Ascending aorta (tissue), 2 donors: ENCODE results near the gene PARL. TPM values are rescaled to one million over a fixed set of nuclear protein-coding genes. Genes with fewer than 3 reads are reported as not detected.

ENCODE experiments used
- DNase-seq, 2 donors: peaks; one replicate each; pipeline ENCODE4 v3.0.0-alpha.2; 2019; ENCODE audit warnings: low spot score in 2 of 2
- H3K27ac ChIP-seq, 2 donors: fragments of 200-600 bp; sonication (generic); one replicate each; pipeline ENCODE4 v1.5.1; 2016 to 2017; ENCODE audit warnings: mild to moderate bottlenecking in 1 of 2
- H3K27me3 ChIP-seq: fragments of 200-600 bp; sonication (generic); one replicate; pipeline ENCODE4 v1.5.1; 2017
- H3K36me3 ChIP-seq, 2 donors: fragments of 200-600 bp; sonication (generic); one replicate each; pipeline ENCODE4 v1.5.1; 2016
- H3K4me1 ChIP-seq, 2 donors: fragments of 200-600 bp; sonication (generic); one replicate each; pipeline ENCODE4 v1.5.1; 2016 to 2017; ENCODE audit warnings: mild to moderate bottlenecking in 1 of 2
- H3K4me3 ChIP-seq, 2 donors: fragments of 200-600 bp; sonication (generic); one replicate each; pipeline ENCODE4 v1.5.1; 2016 to 2017; ENCODE audit warnings: mild to moderate bottlenecking in 1 of 2
- H3K9me3 ChIP-seq, 2 donors: fragments of 200-600 bp; sonication (generic); one replicate each; pipeline ENCODE4 v1.5.1; 2016
- intact Hi-C: fragments of 100-400 bp; cut with DNase I; formaldehyde crosslinking; loops from one replicate; pipeline ENCODE4 v1.15.1; 2023
- total RNA-seq: library from RNA; depleted of rRNA; stranded (reverse); fragments of >200 nt; gene quantifications from one replicate; pipeline ENCODE4 v1.1.0, GENCODE V29; 2016
- TF ChIP-seq, protein P1 (sequence below), 3 experiments: fragments of 200-600 bp in 2 of 3; fragments of 450-650 bp in 1 of 3; sonication (generic) in 2 of 3; IDR thresholded peaks; one replicate each; pipeline ENCODE4 v1.5.1; 2016 to 2019; ENCODE audit warnings: antibody characterized with exemption in 3 of 3, mild to moderate bottlenecking in 1 of 3, moderate library complexity in 1 of 3

PARL gene
- total RNA-seq, 1 donor from 2014 or later = 14.3 TPM

DNA sequence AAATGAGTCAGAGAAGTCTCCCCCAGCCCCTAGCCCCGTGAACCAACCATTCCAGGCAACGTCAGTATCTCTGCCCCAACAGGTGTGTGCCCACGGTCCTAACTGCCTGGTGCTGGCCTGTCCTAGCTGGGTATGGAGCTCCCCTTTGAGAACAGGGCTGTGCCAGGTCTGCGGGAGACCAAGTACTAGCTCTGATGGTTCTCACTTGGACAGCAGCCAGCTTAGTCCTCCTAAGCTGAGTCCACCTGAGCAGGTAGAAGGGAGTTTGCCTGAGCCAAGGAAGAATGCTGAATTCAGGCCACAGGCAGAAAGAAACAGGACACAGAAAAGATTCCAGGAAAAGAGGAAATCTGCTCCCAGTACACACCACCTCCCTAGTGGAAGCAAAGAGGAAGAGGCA lies 33.1 kb upstream of the PARL start:
- intact Hi-C loops = no loop called here
- Histone ChIP-seq H3K36me3 (peaks cover 13 to 25% of the 10 kb centered on the region in 2 donors), H3K4me3 (no peak overlapping the region), H3K4me1 (no peaks in the 10 kb centered on the region), H3K27me3 (no peaks in the 10 kb centered on the region), H3K9me3 (no peaks in the 10 kb centered on the region), H3K27ac (no peak overlapping the region)
- TF ChIP-seq, protein P1, sequence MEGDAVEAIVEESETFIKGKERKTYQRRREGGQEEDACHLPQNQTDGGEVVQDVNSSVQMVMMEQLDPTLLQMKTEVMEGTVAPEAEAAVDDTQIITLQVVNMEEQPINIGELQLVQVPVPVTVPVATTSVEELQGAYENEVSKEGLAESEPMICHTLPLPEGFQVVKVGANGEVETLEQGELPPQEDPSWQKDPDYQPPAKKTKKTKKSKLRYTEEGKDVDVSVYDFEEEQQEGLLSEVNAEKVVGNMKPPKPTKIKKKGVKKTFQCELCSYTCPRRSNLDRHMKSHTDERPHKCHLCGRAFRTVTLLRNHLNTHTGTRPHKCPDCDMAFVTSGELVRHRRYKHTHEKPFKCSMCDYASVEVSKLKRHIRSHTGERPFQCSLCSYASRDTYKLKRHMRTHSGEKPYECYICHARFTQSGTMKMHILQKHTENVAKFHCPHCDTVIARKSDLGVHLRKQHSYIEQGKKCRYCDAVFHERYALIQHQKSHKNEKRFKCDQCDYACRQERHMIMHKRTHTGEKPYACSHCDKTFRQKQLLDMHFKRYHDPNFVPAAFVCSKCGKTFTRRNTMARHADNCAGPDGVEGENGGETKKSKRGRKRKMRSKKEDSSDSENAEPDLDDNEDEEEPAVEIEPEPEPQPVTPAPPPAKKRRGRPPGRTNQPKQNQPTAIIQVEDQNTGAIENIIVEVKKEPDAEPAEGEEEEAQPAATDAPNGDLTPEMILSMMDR (IDR thresholded peaks at IDR 0.05) = no peak
- DNase-seq = no peak

DNA sequence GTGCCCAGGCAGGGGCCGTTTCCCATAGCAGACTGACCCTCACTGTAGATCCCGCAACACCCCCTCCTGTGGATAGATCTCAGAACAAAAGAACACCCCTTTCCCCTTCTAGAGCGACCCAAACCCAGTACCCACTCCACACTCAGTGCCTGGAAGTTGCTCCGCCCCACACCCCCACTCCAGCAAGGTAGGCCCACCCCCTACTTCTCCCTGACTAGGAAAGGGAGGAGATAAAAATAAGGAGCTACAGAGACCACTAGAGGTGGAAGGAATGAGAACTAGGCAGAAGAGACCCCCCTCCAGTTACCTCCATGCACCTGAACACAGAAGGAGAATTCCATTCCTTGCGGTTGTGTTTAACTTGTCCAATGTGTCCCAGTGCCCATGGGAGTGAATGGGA lies 30.2 kb upstream of the PARL start:
- H3K36me3 ChIP-seq = peaks cover 0 to 4% of the 10 kb centered on the region in 2 donors

DNA sequence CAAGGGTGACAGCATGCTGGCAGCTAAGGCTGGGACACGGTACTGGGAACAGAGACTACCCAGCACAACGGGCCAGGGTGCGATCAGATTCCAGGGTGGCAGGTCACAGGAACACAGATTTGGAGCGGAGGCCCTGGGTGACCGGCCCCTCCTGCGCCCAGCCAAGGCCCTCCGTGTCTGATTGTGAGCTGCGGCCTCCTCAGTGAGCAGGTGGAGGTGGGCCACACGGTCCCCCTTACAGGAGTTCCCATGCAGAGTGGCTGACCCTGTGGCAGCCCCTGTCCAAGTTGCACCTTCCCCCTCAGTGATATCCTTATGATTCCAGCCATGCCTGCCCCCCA lies 28.9 kb upstream of the PARL start:
- no peaks in the 10 kb centered on the region for H3K4me1 ChIP-seq
- no peak for DNase-seq

More for the DNA sequence above, 30.2 kb upstream of the PARL start:
- intact Hi-C loops = no loop called here
- Histone ChIP-seq H3K27me3 (no peaks in the 10 kb centered on the region), H3K27ac (no peak overlapping the region), H3K4me3 (no peak overlapping the region), H3K9me3 (no peaks in the 10 kb centered on the region), H3K4me1 (no peaks in the 10 kb centered on the region)
- TF ChIP-seq, protein P1 (IDR thresholded peaks at IDR 0.05) = no peak
- DNase-seq = no peak

DNA sequence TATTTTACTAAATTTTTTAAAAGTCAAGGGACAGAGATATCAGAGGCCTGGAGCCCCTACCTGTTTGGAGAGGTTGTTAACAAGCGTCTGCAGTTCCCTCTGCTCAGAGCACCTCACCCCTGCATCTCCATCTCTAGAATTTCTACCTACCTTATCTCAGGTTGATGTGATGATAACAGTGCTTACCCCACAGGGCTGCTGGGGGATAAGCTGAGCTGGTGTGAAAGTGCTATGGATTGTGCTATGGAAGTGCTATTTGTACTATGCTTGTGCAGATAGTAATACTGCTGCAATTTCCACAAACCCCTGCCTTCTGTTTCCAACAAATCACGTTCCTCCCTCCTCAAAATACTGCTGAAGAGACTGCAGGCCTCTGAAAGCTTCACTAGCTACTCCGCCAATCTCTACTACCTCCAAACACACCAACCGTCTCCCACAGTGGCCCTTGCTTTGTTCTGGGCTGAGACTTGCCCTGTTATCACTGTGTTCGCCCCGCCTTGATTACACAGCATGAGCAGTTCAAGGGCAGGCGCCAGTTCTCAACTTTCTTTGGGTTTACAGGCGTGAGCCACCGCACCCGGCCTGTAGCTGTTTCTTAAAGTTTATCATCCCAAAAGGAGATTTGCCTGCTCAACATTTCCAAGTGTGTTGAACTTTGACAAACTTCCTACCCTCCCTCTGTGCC lies 28.4 kb upstream of the PARL start:
- H3K4me1 ChIP-seq = no peaks in the 10 kb centered on the region
- intact Hi-C loops = no loop called here
- no peaks in the 10 kb centered on the region for H3K27me3 ChIP-seq
- no peaks in the 10 kb centered on the region for H3K36me3 ChIP-seq
- H3K27ac ChIP-seq = no peak overlapping the region
- no peak for DNase-seq
- H3K9me3 ChIP-seq = no peaks in the 10 kb centered on the region
- TF ChIP-seq, protein P1 (IDR thresholded peaks at IDR 0.05) = no peak
- H3K4me3 ChIP-seq = no peak overlapping the region

More for the DNA sequence above, 28.9 kb upstream of the PARL start:
- TF ChIP-seq, protein P1 (IDR thresholded peaks at IDR 0.05) = no peak
- Histone ChIP-seq H3K9me3 (no peaks in the 10 kb centered on the region), H3K36me3 (no peaks in the 10 kb centered on the region), H3K4me3 (no peak overlapping the region), H3K27ac (no peak overlapping the region), H3K27me3 (no peaks in the 10 kb centered on the region)
- intact Hi-C loops = no loop called here

DNA sequence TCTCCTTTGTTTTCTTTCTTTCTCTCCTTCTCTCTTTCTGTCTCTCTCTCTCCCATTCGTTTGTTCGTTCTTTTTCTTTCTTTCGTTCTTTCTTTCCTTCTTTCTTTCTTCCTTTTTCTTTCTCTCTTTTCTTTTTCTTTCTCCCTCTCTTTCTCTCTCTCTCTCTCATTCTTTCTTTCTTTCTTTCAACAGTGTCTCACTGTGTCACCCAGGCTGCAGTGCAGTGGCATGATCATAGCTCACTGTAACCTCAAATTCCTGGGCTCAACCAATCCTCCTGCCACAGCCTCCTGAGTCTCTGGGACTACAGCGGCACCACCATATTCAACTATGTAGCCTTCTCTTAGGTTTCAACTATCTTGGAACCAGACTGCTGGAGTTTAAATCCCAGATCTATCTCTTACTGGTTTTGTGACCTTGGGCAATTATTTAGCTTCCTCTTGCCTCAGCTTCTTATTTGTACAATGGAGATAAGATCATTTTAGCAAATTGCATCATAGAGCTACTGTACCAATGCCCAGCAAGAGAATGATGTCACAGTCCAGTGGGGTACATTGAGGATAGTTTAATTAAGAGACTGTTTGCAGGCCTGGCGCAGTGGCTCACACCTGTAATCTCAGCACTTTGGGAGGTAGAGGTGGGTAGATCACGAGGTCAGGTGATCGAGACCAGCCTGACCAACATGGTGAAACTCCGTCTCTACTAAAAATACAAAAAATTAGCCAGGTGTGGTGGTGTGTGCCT lies 27.3 kb upstream of the PARL start:
- H3K4me3 ChIP-seq = no peak overlapping the region
- no peak overlapping the region for H3K27ac ChIP-seq
- no peaks in the 10 kb centered on the region for H3K27me3 ChIP-seq
- no peaks in the 10 kb centered on the region for H3K36me3 ChIP-seq
- no peak for DNase-seq
- intact Hi-C loops = no loop called here
- no peaks in the 10 kb centered on the region for H3K4me1 ChIP-seq
- no peaks in the 10 kb centered on the region for H3K9me3 ChIP-seq
- TF ChIP-seq, protein P1 (IDR thresholded peaks at IDR 0.05) = no peak
